Measurements from ENCODE around the gene COPA. TPM values are rescaled to one million over a fixed set of nuclear protein-coding genes. Genes with fewer than 3 reads are reported as not detected.

Gene COPA
- total RNA-seq, 1 donor = 322 TPM

DNA sequence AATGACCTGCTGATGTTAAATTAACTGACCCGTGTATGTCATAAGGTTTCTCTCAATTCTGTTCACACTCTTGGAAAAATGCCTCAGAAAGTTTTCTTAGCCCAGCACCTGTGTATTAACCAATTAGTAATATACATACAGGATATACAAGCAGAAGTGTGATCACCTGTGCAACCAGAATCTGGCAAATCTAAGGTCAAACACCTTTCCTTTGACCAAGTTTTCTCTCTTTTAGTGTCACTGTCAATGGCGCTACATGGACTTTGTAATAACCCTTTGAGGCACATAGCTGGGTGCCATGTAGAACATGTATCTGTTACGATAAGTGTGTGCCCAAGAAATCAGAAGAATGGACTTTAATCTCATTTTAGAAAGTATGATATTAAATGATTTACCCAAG lies 1.2 kb upstream of the COPA start:
- DNase-seq (ENCODE audit: low read depth) = no peak
- TF ChIP-seq, protein P1, sequence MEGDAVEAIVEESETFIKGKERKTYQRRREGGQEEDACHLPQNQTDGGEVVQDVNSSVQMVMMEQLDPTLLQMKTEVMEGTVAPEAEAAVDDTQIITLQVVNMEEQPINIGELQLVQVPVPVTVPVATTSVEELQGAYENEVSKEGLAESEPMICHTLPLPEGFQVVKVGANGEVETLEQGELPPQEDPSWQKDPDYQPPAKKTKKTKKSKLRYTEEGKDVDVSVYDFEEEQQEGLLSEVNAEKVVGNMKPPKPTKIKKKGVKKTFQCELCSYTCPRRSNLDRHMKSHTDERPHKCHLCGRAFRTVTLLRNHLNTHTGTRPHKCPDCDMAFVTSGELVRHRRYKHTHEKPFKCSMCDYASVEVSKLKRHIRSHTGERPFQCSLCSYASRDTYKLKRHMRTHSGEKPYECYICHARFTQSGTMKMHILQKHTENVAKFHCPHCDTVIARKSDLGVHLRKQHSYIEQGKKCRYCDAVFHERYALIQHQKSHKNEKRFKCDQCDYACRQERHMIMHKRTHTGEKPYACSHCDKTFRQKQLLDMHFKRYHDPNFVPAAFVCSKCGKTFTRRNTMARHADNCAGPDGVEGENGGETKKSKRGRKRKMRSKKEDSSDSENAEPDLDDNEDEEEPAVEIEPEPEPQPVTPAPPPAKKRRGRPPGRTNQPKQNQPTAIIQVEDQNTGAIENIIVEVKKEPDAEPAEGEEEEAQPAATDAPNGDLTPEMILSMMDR (IDR thresholded peaks at IDR 0.05; ENCODE audit: insufficient read depth, low read depth, low read length) = no peak
- H3K4me3 ChIP-seq (ENCODE audit: low read depth, low read length) = peak overlapping the region; percentile 96

GRCh38 chr1:160342526-160342925 lies 524 bp downstream of the COPA start:
- TF ChIP-seq, protein P1 (IDR thresholded peaks at IDR 0.05; ENCODE audit: insufficient read depth, low read depth, low read length) = no peak
- H3K4me3 ChIP-seq (ENCODE audit: low read depth, low read length) = peak overlapping the region; percentile 96
- peak; percentile 27 for DNase-seq (ENCODE audit: low read depth)

- DNase-seq (ENCODE audit: low read depth) = no peak
- H3K4me3 ChIP-seq (ENCODE audit: low read depth, low read length) = peak overlapping the region; percentile 96
- TF ChIP-seq, protein P1 (IDR thresholded peaks at IDR 0.05; ENCODE audit: insufficient read depth, low read depth, low read length) = no peak
Measured at GRCh38 chr1:160340866-160341265, 2.2 kb downstream of the COPA start.

- no peak for DNase-seq (ENCODE audit: low read depth)
- H3K4me3 ChIP-seq (ENCODE audit: low read depth, low read length) = no peak overlapping the region
- TF ChIP-seq, protein P1 (IDR thresholded peaks at IDR 0.05; ENCODE audit: insufficient read depth, low read depth, low read length) = no peak
Measured at GRCh38 chr1:160340146-160340545, 2.9 kb downstream of the COPA start.

DNA sequence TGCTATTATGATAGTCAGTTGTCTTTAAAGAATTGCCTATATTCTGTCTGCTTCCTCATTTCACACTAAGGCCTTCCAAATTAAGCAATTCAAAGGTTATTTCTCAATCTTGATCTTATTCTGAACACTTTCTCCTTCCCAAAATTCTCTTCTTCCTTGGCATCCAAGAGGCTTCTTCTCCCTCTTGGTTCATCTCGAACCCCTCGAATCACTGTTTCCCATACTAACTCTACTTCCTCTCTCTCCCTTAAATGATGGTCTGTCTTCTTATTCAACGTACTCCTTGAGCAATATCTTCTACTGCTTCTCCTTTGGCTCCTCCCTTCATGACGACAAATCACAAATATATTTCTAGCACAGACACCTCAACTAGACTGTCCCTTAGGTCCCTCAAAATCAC lies 4.5 kb downstream of the COPA start:
- no peak for DNase-seq (ENCODE audit: low read depth)
- no peak overlapping the region for H3K4me3 ChIP-seq (ENCODE audit: low read depth, low read length)
- TF ChIP-seq, protein P1 (IDR thresholded peaks at IDR 0.05; ENCODE audit: insufficient read depth, low read depth, low read length) = no peak

DNA sequence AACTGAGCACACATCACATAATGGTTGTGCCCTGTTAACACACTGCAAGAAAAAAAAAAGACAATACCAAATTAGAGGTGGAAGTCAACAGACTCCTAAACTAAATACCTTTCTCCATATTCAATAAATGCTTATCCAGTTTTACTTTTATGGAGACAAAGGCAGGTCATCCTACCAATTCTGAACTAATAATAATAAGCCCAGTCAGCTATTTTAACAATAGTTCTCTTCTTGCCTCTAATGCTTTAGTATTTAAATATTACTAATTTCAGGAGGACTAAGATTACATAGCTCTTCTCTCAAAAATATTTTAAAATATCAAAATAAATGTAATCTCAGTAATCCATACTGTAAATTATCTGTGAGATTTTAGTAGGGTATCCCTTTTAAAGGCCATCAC lies 10.5 kb downstream of the COPA start:
- no peak for DNase-seq (ENCODE audit: low read depth)
- TF ChIP-seq, protein P1 (IDR thresholded peaks at IDR 0.05; ENCODE audit: insufficient read depth, low read depth, low read length) = no peak
- H3K4me3 ChIP-seq (ENCODE audit: low read depth, low read length) = no peak overlapping the region

- DNase-seq (ENCODE audit: low read depth) = no peak
- TF ChIP-seq, protein P1 (IDR thresholded peaks at IDR 0.05; ENCODE audit: insufficient read depth, low read depth, low read length) = no peak
- no peak overlapping the region for H3K4me3 ChIP-seq (ENCODE audit: low read depth, low read length)
Measured at GRCh38 chr1:160330119-160330518, 12.9 kb downstream of the COPA start.
